HepG2 (cell line): Measurements from ENCODE around the gene CD34. TPM values are rescaled to one million over a fixed set of nuclear protein-coding genes. Genes with fewer than 3 reads are reported as not detected.

Source experiments
- CBX2 ChIP-seq, 2 experiments: fragments of 200-600 bp in 1 of 2; sonication (generic); formaldehyde crosslinking in 1 of 2; IDR thresholded peaks; 2 replicates each; pipeline versions ENCODE4 v1.7.0 to v1.8.1; 2018 to 2022; ENCODE audit warnings: low read depth in 2 of 2, low read length in 1 of 2, mild to moderate bottlenecking in 1 of 2, missing genetic modification reagents in 1 of 2
- FOXK1 ChIP-seq: sonication (generic); formaldehyde crosslinking; IDR thresholded peaks from 2 replicates; pipeline ENCODE4 v1.4.0; 2020; ENCODE audit warnings: low read depth, missing genetic modification reagents, borderline replicate concordance
- IKZF1 ChIP-seq: fragments of 450-650 bp; IDR thresholded peaks from 2 replicates; pipeline ENCODE4 v1.7.1; 2016
- MYNN ChIP-seq: sonication (generic); formaldehyde crosslinking; IDR thresholded peaks from 2 replicates; pipeline ENCODE4 v1.4.0; 2020; ENCODE audit warnings: mild to moderate bottlenecking, low read depth, missing genetic modification reagents
- POLR2G ChIP-seq: fragments of 200-400 bp; formaldehyde crosslinking; IDR thresholded peaks from 2 replicates; pipeline ENCODE4 v1.6.1; 2018; ENCODE audit warnings: mild to moderate bottlenecking, low read depth, low read length, moderate library complexity
- SALL2 ChIP-seq: sonication (generic); formaldehyde crosslinking; IDR thresholded peaks from 2 replicates; pipeline ENCODE4 v1.8.1; 2023; ENCODE audit warnings: mild to moderate bottlenecking, missing genetic modification reagents, inconsistent platforms
- SRSF9 ChIP-seq: fragments of 200-400 bp; formaldehyde crosslinking; IDR thresholded peaks from 2 replicates; pipeline ENCODE4 v1.6.1; 2018; ENCODE audit warnings: borderline replicate concordance, mild to moderate bottlenecking, low read depth, low read length; ENCODE audit not compliant: insufficient read depth, poor library complexity, severe bottlenecking
- TBX3 ChIP-seq: fragments of 450-650 bp; IDR thresholded peaks from 2 replicates; pipeline ENCODE4 v1.6.1; 2017; ENCODE audit warnings: antibody characterized with exemption, mild to moderate bottlenecking, inconsistent platforms, borderline replicate concordance
- TOE1 ChIP-seq: sonication (generic); formaldehyde crosslinking; IDR thresholded peaks from 2 replicates; pipeline ENCODE4 v1.4.0; 2020; ENCODE audit warnings: mild to moderate bottlenecking, missing genetic modification reagents
- ZNF263 ChIP-seq: sonication (generic); formaldehyde crosslinking; IDR thresholded peaks from 2 replicates; pipeline ENCODE4 v1.4.0; 2020; ENCODE audit warnings: missing genetic modification reagents
- ZNF543 ChIP-seq: sonication (generic); formaldehyde crosslinking; IDR thresholded peaks from 2 replicates; pipeline ENCODE4 v1.4.0; 2020; ENCODE audit warnings: mild to moderate bottlenecking, missing genetic modification reagents
- ZNF552 ChIP-seq: sonication (generic); formaldehyde crosslinking; IDR thresholded peaks from 2 replicates; pipeline ENCODE4 v1.9.0; 2022; ENCODE audit warnings: missing genetic modification reagents, mild to moderate bottlenecking, borderline replicate concordance
- ZNF766 ChIP-seq: sonication (generic); formaldehyde crosslinking; IDR thresholded peaks from 2 replicates; pipeline ENCODE4 v1.5.0; 2020; ENCODE audit warnings: missing genetic modification reagents, borderline replicate concordance
- ZNF776 ChIP-seq: sonication (generic); formaldehyde crosslinking; IDR thresholded peaks from 2 replicates; pipeline ENCODE4 v1.4.0; 2020; ENCODE audit warnings: mild to moderate bottlenecking, missing genetic modification reagents
- ZNF839 ChIP-seq: sonication (generic); formaldehyde crosslinking; IDR thresholded peaks from 2 replicates; pipeline ENCODE4 v1.4.0; 2020; ENCODE audit warnings: missing genetic modification reagents, mild to moderate bottlenecking, borderline replicate concordance
- polyA plus RNA-seq, 8 experiments: library from polyadenylated mRNA; depleted of rRNA in 3 of 8; stranded (reverse) in 7 of 8; unstranded in 1 of 8; fragments of >200 nt; fragmentation: Illumina TruSeq in 4 of 8; extraction: Trizol in 4 of 8; gene quantifications; 2 replicates each; pipeline versions ENCODE4 v1.2.1 to v1.2.3, GENCODE V29; 2011 to 2016; ENCODE audit warnings: low read depth in 4 of 8, missing spikeins in 1 of 8, mixed read lengths in 1 of 8; ENCODE audit not compliant: insufficient read depth in 1 of 8
- total RNA-seq, 5 experiments: library from RNA; depleted of rRNA; stranded (reverse); fragments of >200 nt; fragmentation: Illumina TruSeq; extraction: Trizol; gene quantifications; 2 replicates each; pipeline ENCODE4 v1.2.3, GENCODE V29; 2016; ENCODE audit warnings: low read depth in 1 of 5
- TF ChIP-seq, protein P1 (sequence below): IDR thresholded peaks from 2 replicates; pipeline ENCODE4 v1.6.1; 2016; ENCODE audit warnings: mild to moderate bottlenecking
- TF ChIP-seq, protein P2 (sequence below): sonication (generic); formaldehyde crosslinking; IDR thresholded peaks from 2 replicates; pipeline ENCODE4 v1.4.0; 2020; ENCODE audit warnings: missing genetic modification reagents
- TF ChIP-seq, protein P3 (sequence below): IDR thresholded peaks from 2 replicates; pipeline ENCODE4 v1.6.1; 2016; ENCODE audit warnings: low read depth, control low read depth
- TF ChIP-seq, protein P4 (sequence below): sonication (generic); formaldehyde crosslinking; IDR thresholded peaks from 2 replicates; pipeline ENCODE4 v1.5.1; 2020; ENCODE audit warnings: mild to moderate bottlenecking, missing genetic modification reagents

CD34 gene
- total and polyA plus RNA-seq, 2 of the 13 experiments (the other 11 are each of a cell fraction or from before 2014, with no cell fraction given): not detected

DNA sequence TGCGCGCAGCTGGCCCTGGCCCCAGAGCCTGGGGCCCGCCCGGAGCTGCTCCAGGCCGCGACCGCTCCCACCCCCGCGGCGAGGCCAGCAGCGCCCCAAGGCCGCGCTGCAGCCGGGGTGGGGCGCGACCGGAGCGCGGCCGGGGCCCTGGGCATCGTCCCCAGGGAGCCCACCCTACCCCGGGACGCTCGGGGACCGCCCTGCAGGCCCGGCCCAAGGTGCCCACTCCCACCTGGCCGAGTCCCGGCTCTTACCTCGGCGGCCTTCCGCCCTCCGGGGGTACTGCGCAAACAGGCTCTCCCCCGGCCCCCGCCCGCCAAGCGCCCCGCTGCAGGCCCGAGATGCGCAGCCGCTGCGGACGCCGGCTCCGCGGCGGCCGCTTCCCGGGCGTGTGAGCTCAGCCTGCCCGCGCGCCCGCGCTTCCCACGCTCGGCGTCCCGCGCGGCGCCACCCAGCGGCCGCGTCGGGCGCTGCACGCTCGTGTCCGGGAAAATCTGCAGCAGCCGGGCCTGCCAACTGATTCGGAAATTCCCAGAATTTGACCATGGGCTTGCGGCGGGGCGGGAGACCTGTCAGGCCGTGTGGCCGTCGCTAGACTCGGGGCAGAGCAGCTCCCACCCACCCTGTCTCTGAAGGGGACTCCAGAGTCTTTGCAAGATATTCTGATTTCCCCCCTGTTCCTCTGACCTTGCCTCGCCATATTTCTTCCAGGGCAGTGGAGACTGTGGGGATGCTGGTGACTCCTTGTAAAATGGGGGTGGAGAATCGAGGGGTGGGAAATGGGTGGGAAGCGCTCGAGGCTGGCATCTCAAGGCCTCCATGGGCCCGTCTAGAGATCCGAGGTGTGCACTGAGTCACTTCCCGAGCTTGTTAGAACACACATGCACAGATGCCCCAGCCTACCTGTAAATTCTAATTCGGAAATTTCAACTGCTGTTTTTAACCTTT, 41.9 kb downstream of the CD34 start (continued):
- TF ChIP-seq ZNF839 (CRISPR knock-in tag): no peak
- TF ChIP-seq, protein P1, sequence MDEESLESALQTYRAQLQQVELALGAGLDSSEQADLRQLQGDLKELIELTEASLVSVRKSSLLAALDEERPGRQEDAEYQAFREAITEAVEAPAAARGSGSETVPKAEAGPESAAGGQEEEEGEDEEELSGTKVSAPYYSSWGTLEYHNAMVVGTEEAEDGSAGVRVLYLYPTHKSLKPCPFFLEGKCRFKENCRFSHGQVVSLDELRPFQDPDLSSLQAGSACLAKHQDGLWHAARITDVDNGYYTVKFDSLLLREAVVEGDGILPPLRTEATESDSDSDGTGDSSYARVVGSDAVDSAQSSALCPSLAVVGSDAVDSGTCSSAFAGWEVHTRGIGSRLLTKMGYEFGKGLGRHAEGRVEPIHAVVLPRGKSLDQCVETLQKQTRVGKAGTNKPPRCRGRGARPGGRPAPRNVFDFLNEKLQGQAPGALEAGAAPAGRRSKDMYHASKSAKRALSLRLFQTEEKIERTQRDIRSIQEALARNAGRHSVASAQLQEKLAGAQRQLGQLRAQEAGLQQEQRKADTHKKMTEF (CRISPR knock-in tag): peak; percentile 39; the same call in 1 of the 2 replicates
- TF ChIP-seq CBX2 (IDR thresholded peaks at IDR 0.05; ENCODE audit: low read depth, low read length): no peak
- no peak for TF ChIP-seq CBX2 (CRISPR knock-in tag; IDR thresholded peaks at IDR 0.05; ENCODE audit: low read depth)
- no peak for TF ChIP-seq IKZF1
- no peak for TF ChIP-seq ZNF543
- peak; percentile 25; the same call in 1 of the 2 replicates for TF ChIP-seq ZNF263 (CRISPR knock-in tag)
- peak; percentile 43; the same call in 1 of the 2 replicates for TF ChIP-seq SALL2 (CRISPR knock-in tag)
- no peak for TF ChIP-seq TBX3
- TF ChIP-seq, protein P2, sequence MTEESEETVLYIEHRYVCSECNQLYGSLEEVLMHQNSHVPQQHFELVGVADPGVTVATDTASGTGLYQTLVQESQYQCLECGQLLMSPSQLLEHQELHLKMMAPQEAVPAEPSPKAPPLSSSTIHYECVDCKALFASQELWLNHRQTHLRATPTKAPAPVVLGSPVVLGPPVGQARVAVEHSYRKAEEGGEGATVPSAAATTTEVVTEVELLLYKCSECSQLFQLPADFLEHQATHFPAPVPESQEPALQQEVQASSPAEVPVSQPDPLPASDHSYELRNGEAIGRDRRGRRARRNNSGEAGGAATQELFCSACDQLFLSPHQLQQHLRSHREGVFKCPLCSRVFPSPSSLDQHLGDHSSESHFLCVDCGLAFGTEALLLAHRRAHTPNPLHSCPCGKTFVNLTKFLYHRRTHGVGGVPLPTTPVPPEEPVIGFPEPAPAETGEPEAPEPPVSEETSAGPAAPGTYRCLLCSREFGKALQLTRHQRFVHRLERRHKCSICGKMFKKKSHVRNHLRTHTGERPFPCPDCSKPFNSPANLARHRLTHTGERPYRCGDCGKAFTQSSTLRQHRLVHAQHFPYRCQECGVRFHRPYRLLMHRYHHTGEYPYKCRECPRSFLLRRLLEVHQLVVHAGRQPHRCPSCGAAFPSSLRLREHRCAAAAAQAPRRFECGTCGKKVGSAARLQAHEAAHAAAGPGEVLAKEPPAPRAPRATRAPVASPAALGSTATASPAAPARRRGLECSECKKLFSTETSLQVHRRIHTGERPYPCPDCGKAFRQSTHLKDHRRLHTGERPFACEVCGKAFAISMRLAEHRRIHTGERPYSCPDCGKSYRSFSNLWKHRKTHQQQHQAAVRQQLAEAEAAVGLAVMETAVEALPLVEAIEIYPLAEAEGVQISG (CRISPR knock-in tag): peak; percentile 76; the same call in 1 of the 2 replicates
- no peak for TF ChIP-seq TOE1
- TF ChIP-seq ZNF552 (CRISPR knock-in tag): no peak
- TF ChIP-seq MYNN (CRISPR knock-in tag): no peak
- no peak for TF ChIP-seq SRSF9
- TF ChIP-seq, protein P3, sequence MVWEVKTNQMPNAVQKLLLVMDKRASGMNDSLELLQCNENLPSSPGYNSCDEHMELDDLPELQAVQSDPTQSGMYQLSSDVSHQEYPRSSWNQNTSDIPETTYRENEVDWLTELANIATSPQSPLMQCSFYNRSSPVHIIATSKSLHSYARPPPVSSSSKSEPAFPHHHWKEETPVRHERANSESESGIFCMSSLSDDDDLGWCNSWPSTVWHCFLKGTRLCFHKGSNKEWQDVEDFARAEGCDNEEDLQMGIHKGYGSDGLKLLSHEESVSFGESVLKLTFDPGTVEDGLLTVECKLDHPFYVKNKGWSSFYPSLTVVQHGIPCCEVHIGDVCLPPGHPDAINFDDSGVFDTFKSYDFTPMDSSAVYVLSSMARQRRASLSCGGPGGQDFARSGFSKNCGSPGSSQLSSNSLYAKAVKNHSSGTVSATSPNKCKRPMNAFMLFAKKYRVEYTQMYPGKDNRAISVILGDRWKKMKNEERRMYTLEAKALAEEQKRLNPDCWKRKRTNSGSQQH (CRISPR knock-in tag): no peak
- TF ChIP-seq, protein P4, sequence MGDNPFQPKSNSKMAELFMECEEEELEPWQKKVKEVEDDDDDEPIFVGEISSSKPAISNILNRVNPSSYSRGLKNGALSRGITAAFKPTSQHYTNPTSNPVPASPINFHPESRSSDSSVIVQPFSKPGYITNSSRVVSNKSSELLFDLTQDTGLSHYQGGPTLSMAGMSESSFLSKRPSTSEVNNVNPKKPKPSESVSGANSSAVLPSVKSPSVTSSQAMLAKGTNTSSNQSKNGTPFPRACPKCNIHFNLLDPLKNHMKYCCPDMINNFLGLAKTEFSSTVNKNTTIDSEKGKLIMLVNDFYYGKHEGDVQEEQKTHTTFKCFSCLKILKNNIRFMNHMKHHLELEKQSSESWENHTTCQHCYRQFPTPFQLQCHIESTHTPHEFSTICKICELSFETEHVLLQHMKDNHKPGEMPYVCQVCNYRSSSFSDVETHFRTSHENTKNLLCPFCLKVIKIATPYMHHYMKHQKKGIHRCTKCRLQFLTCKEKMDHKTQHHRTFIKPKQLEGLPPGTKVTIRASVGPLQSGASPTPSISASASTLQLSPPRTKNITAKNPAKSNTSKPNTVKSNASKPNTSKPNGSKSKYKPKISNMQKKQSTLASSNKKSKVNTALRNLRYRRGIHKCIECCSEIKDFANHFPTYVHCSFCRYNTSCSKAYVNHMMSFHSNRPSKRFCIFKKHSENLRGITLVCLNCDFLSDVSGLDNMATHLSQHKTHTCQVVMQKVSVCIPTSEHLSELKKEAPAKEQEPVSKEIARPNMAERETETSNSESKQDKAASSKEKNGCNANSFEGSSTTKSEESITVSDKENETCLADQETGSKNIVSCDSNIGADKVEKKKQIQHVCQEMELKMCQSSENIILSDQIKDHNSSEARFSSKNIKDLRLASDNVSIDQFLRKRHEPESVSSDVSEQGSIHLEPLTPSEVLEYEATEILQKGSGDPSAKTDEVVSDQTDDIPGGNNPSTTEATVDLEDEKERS (CRISPR knock-in tag): no peak
- 0 out of 2 replicates have a peak, but pooled peaks have one; percentile 45 for TF ChIP-seq POLR2G
- no peak; the same call in 1 of the 2 replicates for TF ChIP-seq ZNF776 (CRISPR knock-in tag)
- TF ChIP-seq FOXK1 (CRISPR knock-in tag): 0 out of 2 replicates have a peak, but pooled peaks have one; percentile 27
- peak; percentile 79; the same call in 1 of the 2 replicates for TF ChIP-seq ZNF766 (CRISPR knock-in tag)
